HG02642 (cell line): ENCODE results near the gene KSR2.
"Not testable (repeated sequence)": the region's sequence is repeated elsewhere in the genome, so short reads cannot be mapped to it uniquely, and the experiment has no call there.

Experiments
- ATAC-seq: cut with Tn5 transposase; IDR thresholded peaks from one replicate; pipeline ENCODE4 v1.9.1; 2021; ENCODE audit warnings: mild to moderate bottlenecking; ENCODE audit not compliant: unreplicated experiment, poor library complexity

Gene KSR2

DNA sequence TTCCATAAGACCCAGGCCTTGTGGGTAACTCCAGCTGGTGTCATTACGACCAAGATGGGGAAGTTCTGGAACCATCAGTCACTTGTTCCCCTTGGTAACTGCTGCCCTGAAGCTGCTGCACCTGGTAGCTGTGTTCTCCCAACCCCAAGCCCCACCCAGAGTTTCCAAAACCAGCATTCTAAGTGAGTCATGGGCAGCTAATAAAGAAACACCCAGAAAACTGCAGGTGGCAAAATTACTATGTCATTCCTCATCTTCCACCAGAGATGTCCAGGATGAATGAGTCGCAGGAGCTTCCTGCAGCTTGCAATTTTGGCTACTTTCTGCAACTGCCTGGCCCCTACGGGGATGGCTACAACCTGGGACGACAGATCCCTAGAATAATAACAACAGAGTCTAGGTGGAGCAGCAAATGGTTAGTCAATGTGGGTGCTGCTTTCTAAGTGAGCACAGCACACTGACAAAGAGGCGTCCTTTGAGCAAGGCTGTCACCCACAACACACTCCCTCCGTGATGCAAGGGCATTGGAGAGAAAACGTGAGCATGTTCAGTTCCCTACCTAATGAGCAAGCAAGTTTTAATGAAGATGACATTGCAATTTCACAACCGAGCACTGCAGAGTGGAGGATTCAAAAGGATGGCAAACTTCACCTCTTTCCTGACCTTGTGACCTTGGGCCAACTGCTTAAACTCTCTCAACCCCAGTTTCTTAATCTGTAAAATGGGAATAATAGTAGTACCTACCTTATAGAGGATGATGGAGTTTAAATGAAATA lies 306.0 kb downstream of the KSR2 start:
- ATAC-seq: no peak

DNA sequence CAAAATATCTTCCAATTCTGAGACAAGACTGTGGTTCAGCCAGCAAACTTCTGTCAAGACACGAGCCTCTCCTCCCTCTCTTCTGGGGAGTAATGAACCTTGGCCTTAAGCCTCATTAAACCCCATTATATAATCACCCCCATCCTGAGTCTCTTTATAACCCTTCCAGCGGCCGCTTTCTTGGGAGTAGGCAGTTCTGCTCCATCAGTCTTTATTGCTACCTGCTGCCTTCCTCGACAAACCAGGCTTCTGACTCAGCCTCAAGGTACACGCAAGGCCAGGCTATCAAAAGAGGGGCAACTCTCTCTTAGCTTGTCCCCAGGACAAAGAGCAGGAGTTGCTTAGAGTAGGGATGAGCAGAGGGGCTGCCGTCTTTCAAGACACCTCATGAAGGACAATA lies 306.6 kb downstream of the KSR2 start:
- no peak for ATAC-seq

DNA sequence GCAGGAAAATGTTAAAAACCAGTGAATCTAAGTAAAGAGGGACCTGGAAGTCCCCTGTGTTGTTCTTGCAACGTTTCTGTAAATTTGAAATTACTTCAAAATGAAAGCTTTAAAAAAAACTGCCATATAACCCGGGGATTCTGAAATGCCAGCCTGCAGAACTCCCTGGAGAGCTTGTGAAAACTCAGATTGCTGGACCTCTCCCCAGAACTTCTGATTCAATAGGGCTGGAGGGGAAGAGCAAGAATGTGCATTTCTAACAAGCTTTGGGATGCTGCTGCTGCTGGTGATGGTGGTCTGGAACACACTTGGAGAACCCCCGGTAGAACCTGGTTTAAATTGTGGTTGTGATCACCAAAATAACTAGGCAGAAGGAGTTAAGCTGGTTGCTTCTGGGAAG lies 307.3 kb downstream of the KSR2 start:
- ATAC-seq: no peak

DNA sequence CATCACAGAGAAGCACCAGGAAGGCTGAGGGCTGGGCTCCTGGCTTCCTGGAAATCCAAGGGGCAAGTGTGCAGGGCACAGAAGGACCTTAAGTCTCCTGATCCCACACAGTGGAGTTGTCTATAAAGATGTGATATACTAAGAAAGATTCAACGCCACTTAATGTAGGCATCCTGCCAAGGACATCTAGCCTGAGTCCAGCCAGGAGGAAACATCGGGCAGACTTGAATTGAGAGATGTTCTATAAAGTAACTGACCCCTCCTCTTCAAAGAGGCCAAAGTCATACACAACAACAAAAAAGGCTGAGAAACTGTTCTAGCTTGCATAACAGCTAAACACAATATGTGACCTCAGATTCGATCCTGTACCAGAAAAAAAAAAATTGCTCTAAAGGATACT lies 307.9 kb downstream of the KSR2 start:
- no peak for ATAC-seq

DNA sequence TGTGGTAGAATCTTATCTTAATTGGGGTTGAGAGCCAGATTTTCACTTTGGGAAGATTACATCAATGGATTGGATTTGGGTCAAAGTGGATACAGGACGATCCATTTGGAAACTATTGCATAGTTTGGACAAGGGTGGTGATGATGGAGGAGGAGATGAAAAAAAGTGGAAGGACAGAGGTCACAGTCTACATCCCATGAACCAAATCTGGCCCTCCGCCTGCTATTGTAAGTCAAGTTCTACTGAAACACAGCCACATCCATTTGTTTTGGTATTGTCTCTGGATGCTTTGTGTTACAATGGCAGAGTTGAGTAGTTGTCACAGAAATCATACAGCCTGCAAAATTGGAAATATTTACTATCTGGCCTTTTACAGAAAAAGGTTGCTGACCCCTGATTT lies 310.6 kb downstream of the KSR2 start:
- no peak for ATAC-seq

DNA sequence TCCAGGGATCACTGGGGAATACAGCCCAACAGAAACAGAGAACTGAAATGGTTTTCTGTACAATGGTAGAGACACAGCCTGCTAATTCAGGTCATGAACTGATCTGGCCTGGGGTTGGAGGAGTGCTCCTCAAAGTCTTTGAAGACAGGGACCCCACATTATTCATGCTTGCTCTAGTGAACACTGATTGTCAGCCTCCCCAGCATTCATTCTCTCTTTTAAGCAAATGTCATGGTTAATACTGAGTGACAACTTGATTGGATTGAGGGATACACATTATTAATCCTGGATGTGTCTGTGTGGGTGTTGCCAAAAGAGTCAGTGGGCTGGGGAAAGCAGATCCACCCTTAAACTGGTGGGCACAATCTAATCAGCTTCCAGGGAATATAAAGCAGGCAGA lies 319.0 kb downstream of the KSR2 start:
- ATAC-seq: no peak

DNA sequence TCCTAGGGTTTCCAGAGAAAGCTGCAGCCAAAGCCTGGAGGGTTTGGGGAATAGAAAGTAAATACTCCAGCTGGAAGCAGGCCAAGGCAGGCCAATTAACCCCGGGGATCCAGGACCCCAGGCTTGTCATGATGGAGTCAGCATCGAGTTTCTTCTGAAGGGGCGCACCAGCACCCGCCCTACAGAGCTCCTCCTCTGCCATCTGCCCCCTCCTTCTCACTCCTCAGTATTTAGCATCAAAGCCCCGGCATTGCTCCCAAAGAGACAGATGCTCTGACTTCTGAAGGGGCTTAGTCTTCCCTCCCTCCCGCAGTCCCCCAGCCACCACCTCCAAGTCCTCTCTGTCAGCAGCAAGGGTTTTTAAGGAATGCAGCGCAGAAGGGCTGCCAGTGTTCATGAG lies 322.3 kb downstream of the KSR2 start:
- ATAC-seq: no peak

DNA sequence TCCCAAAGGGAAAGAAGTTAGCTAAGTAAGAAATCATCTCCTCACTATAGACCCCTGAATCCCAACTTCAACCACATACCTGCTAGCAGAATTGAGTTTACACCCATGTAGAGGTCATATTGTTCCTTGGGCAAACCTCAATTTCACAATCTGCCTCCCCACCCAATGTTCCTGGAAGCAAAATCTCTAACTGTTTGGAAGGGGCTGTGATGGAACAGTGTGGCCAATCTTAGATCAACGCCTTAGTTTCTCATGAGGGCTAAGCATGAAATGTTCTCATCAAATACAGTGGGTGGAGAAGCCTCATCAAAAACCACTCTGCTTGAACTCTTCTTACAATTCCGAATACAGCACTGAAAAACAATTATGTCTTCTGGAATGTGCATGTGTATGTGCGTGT lies 323.3 kb downstream of the KSR2 start:
- ATAC-seq: no peak

DNA sequence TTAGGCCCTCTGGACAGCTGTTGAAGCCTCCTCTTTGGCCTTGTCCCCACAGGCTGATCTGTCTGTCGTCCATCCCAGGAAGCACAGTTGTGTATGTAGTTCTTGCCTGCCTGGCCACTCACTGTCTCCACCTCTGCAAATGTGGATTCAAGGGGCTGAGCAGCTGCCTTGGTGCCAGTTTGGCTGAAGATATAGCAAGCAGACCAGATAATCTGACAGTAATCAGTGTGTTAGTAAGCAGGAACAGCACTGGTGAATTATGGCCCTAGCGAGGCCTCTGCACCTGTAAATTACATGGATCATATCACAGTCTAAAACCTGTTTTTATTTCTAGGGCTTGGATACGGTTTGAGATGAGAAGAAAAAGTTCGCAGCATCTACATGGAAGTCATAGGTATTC lies 324.8 kb downstream of the KSR2 start:
- no peak for ATAC-seq

DNA sequence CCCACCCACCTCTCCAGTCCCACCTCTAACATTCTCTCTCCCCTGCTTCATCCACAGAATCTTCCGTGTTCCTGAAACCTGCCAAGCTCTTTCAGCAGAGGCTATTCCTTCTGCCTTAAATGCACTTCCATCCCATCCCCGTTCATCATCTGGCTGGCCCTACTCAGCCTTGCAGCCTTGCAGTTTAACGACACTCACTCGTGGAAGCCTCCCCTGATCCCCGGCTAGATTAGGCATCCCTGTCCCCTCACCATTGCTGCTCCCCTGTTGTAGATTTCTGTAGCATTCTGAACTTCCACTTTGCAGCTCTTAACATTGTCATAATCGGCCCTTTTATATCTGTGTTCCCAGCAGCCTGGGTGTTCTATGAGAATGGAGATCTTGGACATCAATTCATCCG lies 326.9 kb downstream of the KSR2 start:
- ATAC-seq: no peak

DNA sequence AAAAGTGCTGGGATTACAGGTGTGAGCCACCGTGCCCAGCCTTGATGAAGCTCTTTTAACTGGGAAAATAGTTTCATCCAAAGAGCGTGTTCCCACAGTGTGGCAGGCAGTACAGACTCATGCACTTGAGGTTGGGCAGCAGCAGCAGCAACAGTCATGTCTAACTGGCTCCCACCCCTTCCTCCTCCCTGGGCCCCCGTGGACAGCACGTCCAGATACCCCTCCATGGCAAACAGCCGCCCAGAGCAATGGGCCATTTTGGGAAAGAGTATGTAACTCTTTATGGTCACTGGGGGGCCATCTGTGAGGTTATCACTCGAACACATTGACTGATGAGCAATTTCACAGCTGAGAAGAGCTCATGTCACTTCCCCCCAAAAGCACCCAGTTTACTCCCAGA lies 328.3 kb downstream of the KSR2 start:
- no peak for ATAC-seq

DNA sequence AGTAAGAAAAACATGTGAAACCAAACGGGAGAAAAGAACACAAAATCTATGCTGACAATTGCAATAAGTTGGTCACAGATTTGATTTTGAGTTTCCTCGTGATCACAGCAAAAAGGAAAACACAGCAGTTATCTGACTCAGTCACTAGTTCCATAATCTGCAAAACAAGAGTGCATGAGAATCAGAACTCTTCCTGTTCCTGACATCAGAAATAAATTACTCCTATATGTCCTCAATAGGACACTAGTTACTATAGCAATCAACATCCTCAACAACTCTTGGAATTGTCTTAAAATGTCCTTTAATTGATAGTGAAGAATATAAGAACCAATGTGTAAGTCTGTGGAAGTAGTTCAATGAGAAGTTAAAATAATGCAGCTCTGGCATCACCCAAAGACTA lies 339.3 kb downstream of the KSR2 start:
- no peak for ATAC-seq

DNA sequence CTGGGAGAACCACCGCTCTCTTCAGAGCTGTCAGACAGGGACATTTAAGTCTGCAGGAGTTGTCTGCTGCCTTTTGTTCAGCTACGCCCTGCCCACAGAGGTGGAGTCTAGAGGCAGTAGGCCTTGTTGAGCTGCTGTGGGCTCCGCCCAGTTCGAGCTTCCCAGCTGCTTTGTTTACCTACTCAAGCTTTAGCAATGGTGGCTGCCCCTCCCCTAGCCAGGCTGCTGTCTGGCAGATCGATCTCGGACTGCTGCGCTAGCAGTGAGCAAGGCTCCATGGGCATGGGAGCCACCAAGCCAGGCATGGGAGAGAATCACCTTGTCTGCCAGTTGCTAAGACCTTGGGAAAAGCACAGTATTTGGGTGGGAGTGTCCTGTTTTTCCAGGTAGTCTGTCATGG lies 340.1 kb downstream of the KSR2 start:
- not testable (repeated sequence) for ATAC-seq

DNA sequence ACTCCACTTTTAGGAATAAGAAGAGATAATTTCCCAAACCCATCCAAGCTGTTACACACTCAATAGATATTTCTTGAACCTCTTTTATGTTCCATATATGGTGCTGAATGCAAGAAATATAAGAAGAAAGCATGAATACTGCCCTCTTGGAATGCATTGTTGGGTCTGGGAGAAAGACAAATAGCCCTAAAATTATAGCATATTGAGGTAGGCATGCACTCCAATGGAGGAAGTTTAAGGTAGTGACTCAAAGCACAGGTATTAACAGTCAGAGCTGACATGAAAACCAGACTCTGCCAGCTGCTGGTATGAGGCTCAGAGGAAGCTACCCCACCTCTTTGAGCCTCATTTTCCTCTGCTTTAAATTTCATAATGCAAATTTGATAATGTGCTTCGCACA lies 346.0 kb downstream of the KSR2 start:
- no peak for ATAC-seq

DNA sequence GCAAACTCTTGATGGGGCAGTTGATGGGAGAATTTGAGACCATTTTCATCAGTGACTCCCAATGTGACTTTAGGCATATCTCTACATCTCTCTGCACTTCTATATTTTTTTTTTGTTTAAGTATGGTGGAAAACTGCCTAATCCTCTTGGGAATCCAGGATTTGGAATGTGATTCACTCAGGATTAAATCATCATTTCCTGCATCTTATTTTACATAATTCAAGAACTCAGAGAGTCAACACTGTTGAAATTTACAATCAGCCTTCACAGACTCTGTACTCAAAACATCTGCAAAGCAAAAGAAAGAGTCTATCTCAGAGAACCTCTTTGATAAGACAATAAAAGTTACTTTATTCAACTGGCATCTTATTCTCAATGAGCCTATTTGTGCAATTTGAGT lies 346.7 kb downstream of the KSR2 start:
- no peak for ATAC-seq

DNA sequence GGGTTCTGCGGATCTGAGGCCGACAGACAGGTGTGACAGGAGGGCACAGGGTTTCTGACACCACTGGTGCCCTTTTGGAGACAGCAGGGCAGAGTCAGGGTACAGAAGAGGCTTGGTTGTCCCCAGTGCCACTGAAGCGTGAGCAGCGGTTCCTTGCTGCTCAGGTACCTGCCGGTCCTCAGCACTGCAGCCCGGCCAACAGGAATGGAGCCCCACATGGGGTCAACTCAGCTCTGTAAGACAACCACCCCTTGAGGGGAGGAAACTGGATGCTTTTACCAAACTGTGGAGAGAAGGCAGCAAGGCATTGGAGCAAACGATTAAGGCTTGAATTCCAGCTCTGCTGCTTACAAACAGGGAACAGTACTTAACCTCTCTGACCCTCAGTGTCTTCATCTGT lies 361.0 kb downstream of the KSR2 start:
- no peak for ATAC-seq

DNA sequence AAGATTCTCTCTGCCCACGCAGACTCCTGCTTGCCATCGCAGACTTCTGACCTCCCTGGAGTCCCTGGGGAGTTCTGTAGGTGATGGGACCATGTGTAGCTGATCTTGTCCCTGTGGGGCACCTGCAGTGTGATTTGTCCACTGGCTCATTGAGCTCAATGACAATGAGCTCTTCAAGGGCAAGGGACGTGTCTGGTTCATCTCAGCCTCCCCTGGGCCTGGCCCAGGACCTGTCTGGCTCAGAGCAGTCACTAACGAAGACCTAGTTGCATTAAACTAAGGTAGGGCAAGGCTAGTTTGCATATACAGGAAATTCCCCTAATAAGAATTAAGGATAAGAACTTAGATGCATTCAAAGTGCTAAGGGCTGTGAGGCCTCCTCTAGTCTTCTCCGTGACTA lies 361.8 kb downstream of the KSR2 start:
- no peak for ATAC-seq

DNA sequence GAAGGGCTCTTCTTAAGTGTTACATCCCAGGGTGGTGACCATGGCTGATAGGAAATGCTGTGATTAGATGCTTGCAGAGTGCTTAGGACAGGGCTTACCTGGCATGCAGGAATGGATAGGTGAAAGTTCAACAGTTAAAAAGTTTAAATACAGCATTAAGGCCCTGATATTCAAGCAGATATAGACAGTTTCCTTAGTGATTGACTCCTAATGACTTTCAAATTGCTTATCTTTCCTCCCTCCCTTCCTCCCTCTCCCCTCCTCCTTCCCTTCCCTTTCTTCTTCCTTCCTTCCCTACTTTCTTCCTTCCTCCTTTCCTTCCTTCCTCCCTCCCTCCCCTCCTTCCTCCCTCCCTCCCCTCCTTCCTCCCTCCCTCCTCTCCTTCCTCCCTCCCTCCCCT lies 362.8 kb downstream of the KSR2 start:
- no peak for ATAC-seq

DNA sequence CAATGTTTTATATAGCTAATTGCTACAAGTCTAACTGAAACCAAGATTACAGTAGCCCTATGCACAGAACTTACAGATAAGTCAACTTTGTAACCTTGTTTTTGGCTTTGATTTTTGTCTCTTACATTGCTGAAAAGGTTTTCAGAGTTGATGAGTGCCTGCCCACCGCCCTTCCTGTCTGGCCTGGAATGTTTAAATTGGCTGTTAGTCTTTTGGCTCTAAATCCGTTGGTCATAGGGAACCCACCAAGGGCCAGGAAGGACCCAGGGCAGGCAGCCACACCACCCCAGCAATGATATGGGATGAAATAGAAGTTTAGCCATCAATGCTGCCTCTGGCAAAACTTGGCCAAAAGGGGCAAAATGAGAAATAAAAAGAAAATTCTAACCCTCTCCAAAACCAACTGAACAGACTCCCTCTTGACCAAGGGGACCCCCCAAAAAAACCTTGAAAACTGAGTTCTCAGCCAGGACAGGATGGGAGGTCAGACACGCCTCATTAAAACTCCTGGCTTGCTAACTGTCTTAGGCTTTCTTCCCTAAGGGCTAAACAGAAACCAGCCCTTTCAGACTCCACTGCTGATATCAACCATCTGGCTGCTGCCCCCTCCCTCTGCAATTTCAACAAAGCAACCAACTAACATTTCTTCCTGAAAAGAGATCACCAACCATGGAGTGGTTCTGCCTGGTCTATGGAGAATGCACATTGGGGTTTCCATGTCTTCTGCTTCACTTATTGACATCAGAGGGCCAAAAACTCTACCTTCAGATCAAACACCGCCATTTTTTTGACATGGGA lies 365.3 kb downstream of the KSR2 start:
- no peak for ATAC-seq

DNA sequence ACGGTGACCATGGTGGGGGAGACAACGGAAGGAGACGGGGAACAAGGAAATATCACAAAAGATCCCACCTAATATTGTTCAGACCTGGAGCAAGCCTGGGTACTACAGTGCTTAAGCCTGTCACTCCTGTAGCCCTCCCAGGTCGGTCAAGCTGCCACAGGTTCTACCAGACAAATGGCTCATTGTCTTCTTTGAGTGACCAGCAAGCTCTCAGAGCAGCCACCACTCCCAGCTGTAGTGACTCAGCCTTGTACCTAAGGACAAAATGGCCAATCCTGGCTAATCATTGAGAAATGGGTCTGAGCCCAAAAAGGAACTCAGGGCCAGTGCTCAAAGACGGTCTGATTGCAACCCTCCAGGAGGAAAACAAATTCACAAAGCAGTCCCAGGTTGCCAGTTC lies 368.9 kb downstream of the KSR2 start:
- ATAC-seq: no peak

DNA sequence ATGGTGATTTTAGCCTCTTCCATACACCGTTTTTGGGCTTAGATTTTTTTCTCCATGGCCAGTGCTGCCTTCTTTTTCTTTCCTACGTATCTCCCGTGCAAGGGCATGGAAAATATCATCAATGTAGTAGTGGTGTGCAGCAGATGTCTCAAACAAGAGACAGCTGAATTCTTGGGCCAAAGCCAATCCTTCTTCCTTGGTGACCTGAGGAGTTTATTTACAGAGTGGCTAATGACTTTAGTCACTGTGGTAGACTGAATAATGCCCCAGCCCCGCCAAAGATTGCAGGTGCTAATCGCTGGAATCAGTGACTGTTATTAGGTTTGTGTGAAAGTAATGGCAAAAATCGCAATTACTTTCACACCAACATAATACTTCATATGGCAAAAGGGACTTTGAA lies 371.8 kb downstream of the KSR2 start:
- ATAC-seq: no peak

DNA sequence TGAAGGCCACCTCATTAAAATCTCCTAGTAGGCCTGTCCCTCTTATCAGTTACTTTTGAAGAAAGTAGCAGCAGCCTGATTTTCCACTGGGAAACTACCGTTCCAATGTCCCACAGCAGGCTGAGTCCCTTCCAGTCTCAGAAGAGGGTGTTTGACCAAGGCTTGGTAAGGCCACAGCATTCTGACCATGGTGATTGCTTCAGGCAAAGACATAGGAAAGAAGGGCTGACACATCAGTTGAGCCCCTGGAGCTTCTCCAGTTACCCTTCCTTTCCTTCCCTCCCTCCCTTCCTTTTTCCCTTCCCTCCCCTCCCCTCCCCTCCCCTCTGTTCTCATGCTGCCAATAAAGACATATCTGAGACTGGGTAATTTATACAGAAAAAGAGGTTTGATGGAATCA lies 373.0 kb downstream of the KSR2 start:
- ATAC-seq: no peak
